Adrenal gland (tissue), 5 donors: ENCODE measurements around the gene MYLK.

ENCODE experiments used
- POLR2A ChIP-seq, 2 donors: fragments of 450-650 bp; IDR thresholded peaks; one replicate each; pipeline ENCODE4 v1.6.1; 2017; ENCODE audit warnings: antibody characterized with exemption in 2 of 2, mild to moderate bottlenecking in 2 of 2, moderate library complexity in 1 of 2
- TF ChIP-seq, protein P1 (sequence below), 6 experiments: fragments of 450-650 bp in 4 of 6; fragments of 200-600 bp in 2 of 6; sonication (generic) in 1 of 6; IDR thresholded peaks; 1 replicate in 5 of 6; 2 replicates in 1 of 6; pipeline versions ENCODE4 v1.5.1 to v1.8.0; 2016 to 2021; ENCODE audit warnings: antibody characterized with exemption in 6 of 6, mild to moderate bottlenecking in 2 of 6, moderate library complexity in 1 of 6
- donor health status: DM: no; HTN: no; CAD: no.

- no peak for TF ChIP-seq POLR2A (IDR thresholded peaks at IDR 0.05)
- TF ChIP-seq, protein P1, sequence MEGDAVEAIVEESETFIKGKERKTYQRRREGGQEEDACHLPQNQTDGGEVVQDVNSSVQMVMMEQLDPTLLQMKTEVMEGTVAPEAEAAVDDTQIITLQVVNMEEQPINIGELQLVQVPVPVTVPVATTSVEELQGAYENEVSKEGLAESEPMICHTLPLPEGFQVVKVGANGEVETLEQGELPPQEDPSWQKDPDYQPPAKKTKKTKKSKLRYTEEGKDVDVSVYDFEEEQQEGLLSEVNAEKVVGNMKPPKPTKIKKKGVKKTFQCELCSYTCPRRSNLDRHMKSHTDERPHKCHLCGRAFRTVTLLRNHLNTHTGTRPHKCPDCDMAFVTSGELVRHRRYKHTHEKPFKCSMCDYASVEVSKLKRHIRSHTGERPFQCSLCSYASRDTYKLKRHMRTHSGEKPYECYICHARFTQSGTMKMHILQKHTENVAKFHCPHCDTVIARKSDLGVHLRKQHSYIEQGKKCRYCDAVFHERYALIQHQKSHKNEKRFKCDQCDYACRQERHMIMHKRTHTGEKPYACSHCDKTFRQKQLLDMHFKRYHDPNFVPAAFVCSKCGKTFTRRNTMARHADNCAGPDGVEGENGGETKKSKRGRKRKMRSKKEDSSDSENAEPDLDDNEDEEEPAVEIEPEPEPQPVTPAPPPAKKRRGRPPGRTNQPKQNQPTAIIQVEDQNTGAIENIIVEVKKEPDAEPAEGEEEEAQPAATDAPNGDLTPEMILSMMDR (IDR thresholded peaks at IDR 0.05) = no peak
These were observed 163.5 kb downstream of the MYLK start for GRCh38 chr3:123720638-123721037.
